Lung (tissue), 12 donors: Measurements from ENCODE around the gene CENPL. TPM values are rescaled to one million over a fixed set of nuclear protein-coding genes. Genes with fewer than 3 reads are reported as not detected.
"Not testable (repeated sequence)": the region's sequence is repeated elsewhere in the genome, so short reads cannot be mapped to it uniquely, and the experiment has no call there.

ENCODE experiments used
- ATAC-seq: fragments of 200-7000 bp; cut with Tn5 transposase; one replicate; pipeline ENCODE4 v1.9.1; 2020; ENCODE audit warnings: moderate number of reproducible peaks; ENCODE audit not compliant: insufficient read depth, low FRiP score
- DNase-seq, 3 donors: peaks; one replicate each; pipeline ENCODE4 v3.0.0-alpha.2; 2013 to 2017
- H3K27ac ChIP-seq, 2 donors: one replicate each; pipeline ENCODE4 v1.5.1; 2013; ENCODE audit warnings: mild to moderate bottlenecking in 2 of 2, moderate library complexity in 2 of 2, control low read depth in 1 of 2, inconsistent platforms in 1 of 2, low read depth in 1 of 2, low read length in 1 of 2
- H3K27me3 ChIP-seq, 3 donors: one replicate each; pipeline ENCODE4 v1.5.1; 2013; ENCODE audit warnings: low read length in 2 of 3; ENCODE audit not compliant: control insufficient read depth in 3 of 3, insufficient read depth in 3 of 3
- H3K36me3 ChIP-seq, 4 donors: one replicate each; pipeline ENCODE4 v1.5.1; 2013; ENCODE audit warnings: low read length in 4 of 4, mild to moderate bottlenecking in 1 of 4, moderate library complexity in 1 of 4; ENCODE audit not compliant: control insufficient read depth in 4 of 4, insufficient read depth in 4 of 4
- H3K4me1 ChIP-seq, 5 donors: one replicate each; pipeline ENCODE4 v1.5.1; 2013; ENCODE audit warnings: low read length in 5 of 5, mild to moderate bottlenecking in 2 of 5, moderate library complexity in 1 of 5; ENCODE audit not compliant: control insufficient read depth in 5 of 5, insufficient read depth in 5 of 5
- H3K4me3 ChIP-seq: one replicate; pipeline ENCODE4 v1.5.1; 2013; ENCODE audit warnings: mild to moderate bottlenecking, control low read depth, moderate library complexity
- H3K9ac ChIP-seq, 2 donors: one replicate each; pipeline ENCODE4 v1.5.1; 2013; ENCODE audit warnings: low read length in 2 of 2, control low read depth in 1 of 2; ENCODE audit not compliant: insufficient read depth in 1 of 2
- H3K9me3 ChIP-seq, 4 donors: one replicate each; pipeline ENCODE4 v1.5.1; 2013; ENCODE audit warnings: low read length in 3 of 4, mild to moderate bottlenecking in 1 of 4, moderate library complexity in 1 of 4; ENCODE audit not compliant: control insufficient read depth in 4 of 4, insufficient read depth in 3 of 4
- CTCF ChIP-seq: IDR thresholded peaks from 2 replicates; pipeline ENCODE4 v1.5.1; 2012; ENCODE audit warnings: mild to moderate bottlenecking; ENCODE audit errors: control extremely low read depth, extremely low read depth
- WGBS, 2 donors: extraction: QIAGEN DNeasy Blood & Tissue Kit; methylation state at CpG; one replicate each; pipeline ENCODE4 v1.1.7; 2013; 5-methylcytosine and 5-hydroxymethylcytosine counted together
- polyA plus RNA-seq, 2 donors: library from polyadenylated mRNA; stranded (reverse); fragments of 200-250 nt; gene quantifications; one replicate each; pipeline ENCODE4 v1.2.1, GENCODE V29; 2013
- total RNA-seq, 2 donors: library from RNA; depleted of rRNA in 1 of 2; stranded (reverse); fragments of >200 nt in 1 of 2; gene quantifications; one replicate each; pipeline ENCODE4 v1.2.1, GENCODE V29; 2014 to 2021
- donor health status: control.
- donor health status: control.
- donor health status: Bipolar disorder and iron deficiency.
- donor health status: healthy.
- donor health status: DM: yes; HTN: yes; CAD: no.

Gene CENPL
- total and polyA plus RNA-seq, 4 donors: 1.8 to 8.5 (median 4.5) TPM

GRCh38 chr1:173775578-173776226, 49.0 kb downstream of the CENPL start:
- 80 to 89% methylated on average over 5 of the region's 5 CpGs for WGBS, 2 donors
- Histone ChIP-seq H3K9me3 (peaks cover 0 to 3% (median 0%) of the 10 kb centered on the region in 4 donors), H3K27me3 (no peaks in the 10 kb centered on the region), H3K9ac (no peak overlapping the region), H3K27ac (no peak overlapping the region), H3K4me1 (no peaks in the 10 kb centered on the region), H3K36me3 (peaks cover 16 to 32% (median 28%) of the 10 kb centered on the region in 4 donors), H3K4me3 (no peak overlapping the region)
- no peak for ATAC-seq
- DNase-seq: no peak
- no peak for TF ChIP-seq CTCF

- Histone ChIP-seq H3K27ac (no peak overlapping the region), H3K27me3 (no peaks in the 10 kb centered on the region), H3K9me3 (peaks cover 0 to 3% (median 0%) of the 10 kb centered on the region in 4 donors), H3K4me3 (no peak overlapping the region), H3K4me1 (no peaks in the 10 kb centered on the region), H3K9ac (no peak overlapping the region), H3K36me3 (peaks cover 11 to 26% (median 22%) of the 10 kb centered on the region in 4 donors)
- no peak for TF ChIP-seq CTCF
- no peak for ATAC-seq
- 98 to 100% methylated on average over 1 of the region's 1 CpG for WGBS, 2 donors
- no peak for DNase-seq
These were observed 53.1 kb downstream of the CENPL start for GRCh38 chr1:173771560-173771959.

GRCh38 chr1:173770330-173770729, 54.4 kb downstream of the CENPL start:
- not testable (repeated sequence) for H3K27me3 ChIP-seq, H3K4me1 ChIP-seq, H3K27ac ChIP-seq, ATAC-seq, H3K9ac ChIP-seq, H3K9me3 ChIP-seq, H3K4me3 ChIP-seq, DNase-seq
- peaks cover 9 to 21% (median 14%) of the 10 kb centered on the region in 4 donors for H3K36me3 ChIP-seq
- WGBS, 2 donors: 93 to 97% methylated on average over 9 of the region's 9 CpGs

- no peak for ATAC-seq
- no peak overlapping the region for H3K9ac ChIP-seq
- no peaks in the 10 kb centered on the region for H3K27me3 ChIP-seq
- TF ChIP-seq CTCF: no peak
- no peaks in the 10 kb centered on the region for H3K4me1 ChIP-seq
- H3K27ac ChIP-seq: no peak overlapping the region
- H3K36me3 ChIP-seq: peaks cover 3 to 16% (median 5%) of the 10 kb centered on the region in 4 donors
- 94 to 96% methylated on average over 3 of the region's 3 CpGs for WGBS, 2 donors
- no peaks in the 10 kb centered on the region for H3K9me3 ChIP-seq
- no peak for DNase-seq
- H3K4me3 ChIP-seq: no peak overlapping the region
These were observed 55.9 kb downstream of the CENPL start for GRCh38 chr1:173768827-173769226.
